SIG-M5 treated with dmso at 0.1 percent for 504 hours (cell line): ENCODE data around the gene F2RL3.

Experiments used
- DNase-seq: peaks from one replicate; lab custom pipeline; 2025; ENCODE audit not compliant: unreplicated experiment; lab: John Stamatoyannopoulos, UW

The F2RL3 gene

DNA sequence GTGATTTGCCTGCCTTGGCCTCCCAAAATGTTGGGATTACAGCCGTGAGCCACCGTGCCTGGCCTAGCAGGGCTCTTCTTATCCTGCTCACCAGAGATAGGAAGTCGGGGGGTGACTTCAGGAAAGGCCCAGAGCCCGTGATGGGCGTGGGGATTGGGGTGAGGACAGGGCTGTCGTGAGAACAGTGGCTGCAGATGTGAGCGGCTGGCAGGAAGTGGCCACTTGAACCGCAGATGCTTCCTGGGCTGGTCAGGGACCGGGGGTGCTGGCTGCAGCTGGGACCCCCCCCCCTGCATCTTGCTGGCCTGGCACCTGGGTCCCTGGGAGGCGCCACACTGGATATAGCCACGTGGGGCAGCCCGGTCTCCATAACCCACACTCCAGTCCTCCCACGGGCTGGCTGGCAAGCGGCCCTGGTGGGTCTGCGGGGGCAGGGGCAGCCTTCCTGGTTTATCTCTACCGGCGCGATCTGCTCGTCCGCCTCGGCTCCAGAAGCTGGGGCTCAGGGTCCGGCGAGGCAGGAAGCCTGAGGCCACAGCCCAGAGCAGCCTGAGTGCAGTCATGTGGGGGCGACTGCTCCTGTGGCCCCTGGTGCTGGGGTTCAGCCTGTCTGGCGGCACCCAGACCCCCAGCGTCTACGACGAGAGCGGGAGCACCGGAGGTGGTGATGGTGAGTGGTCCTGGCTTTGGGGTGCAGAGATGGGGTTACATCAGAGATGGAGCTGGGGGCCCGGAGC is at the start of gene F2RL3:
F2RL3 (plus strand) TSS at position 371 of the 737 bp plus-strand sequence; CDS start at position 562, 191 bp downstream.
- DNase-seq, result no peak

DNA sequence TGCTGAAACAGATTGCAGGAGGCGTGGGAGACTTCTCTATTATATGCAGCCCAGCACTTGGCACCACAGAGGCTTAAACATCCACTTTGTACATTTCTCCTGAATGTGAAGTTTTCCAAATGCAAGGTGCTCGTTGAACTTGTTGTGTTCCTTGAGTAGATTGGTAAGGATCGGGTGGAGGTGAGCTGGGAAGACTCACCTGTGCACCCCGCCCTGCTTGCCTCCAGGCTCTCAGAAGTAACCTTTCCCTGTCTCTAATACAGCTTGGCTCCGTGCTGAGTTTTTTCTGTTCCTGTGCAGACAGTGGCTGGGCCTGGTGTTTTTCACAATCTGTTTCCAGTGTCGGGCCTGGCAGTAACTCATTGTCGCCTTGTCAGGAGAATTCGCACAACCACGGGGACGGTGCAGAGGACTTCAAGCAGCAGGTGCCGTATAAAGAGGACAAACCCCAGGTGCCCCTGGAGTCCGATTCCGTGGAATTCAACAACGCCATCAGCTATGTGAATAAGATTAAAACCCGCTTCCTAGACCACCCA is 47.3 kb upstream of the F2RL3 start:
- DNase-seq, result no peak

DNA sequence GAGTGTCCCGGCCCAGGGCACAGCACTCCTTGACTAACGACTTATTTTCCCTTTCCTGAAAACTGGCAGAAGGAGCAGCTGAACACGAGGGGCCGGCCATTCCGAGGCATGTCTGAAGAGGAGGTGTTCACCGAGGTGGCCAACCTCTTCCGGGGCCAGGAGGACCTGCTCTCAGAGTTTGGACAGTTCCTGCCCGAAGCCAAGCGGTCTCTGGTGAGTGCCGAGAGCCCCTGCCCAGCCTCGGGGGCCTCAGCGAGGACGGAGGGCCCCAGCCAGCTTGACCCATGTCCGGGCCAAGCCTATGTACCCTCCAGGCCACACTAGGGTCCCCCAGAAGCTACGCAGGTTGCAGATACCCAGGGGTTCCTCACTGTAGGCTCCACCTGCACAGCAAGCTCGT is 41.9 kb upstream of the F2RL3 start:
- DNase-seq, result no peak

DNA sequence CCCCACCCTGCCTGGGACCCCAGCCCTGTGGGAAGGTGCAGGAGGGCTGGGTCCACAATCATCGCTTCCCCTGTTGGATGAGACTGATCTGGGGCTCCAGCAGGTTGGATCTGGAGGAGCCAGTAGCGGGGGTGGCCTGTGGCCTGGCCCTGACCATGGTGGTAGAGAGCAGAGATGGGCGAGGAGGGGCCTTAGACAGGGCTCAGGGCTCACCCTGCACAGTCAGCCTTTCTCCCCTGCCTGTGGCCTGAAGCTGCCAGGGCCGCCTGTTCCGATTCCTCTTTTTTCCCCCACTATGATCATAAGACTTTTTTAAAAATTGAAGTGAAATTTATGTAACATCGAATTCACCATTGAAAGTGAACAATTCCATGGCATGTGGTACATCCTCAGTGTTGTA is 41.4 kb upstream of the F2RL3 start:
- DNase-seq, result no peak

DNA sequence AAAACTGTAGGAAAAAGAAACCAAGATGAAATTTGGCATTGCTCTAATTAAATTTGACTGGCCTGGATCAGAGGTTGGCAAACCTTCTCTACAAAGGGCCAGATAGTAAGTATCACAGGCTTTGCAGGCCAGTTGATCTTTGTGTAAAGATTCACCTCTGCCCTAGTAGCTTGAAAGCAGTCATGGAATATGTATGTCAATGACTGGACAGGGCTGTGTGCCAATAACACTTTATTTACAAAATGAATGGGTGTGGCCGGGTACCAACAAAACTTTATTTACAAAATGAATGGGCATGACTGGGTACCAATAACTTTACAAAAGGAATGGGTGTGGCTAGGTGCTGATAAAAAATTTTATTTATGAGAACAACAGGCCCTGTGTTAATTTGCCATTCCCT is 39.6 kb upstream of the F2RL3 start:
- DNase-seq, result no peak

DNA sequence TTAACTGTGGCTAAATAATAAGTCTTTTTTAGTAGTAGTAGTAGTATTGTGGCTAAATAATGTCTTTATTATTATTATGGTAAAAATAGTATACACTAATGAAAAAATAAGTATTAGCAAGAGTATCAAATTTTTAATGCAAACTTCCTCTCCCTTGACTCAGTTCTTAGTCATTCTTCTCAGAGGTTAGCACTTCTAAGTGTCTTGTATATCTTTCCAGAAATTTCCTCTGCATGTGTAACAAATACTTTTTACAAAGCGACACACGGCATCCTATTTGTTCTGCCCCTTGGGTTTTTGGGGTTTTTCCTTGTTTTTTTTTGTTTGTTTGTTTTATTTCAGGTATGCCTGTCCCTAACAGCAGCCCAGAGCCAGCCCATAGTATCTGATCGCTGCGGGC is 38.7 kb upstream of the F2RL3 start:
- no peak for DNase-seq

DNA sequence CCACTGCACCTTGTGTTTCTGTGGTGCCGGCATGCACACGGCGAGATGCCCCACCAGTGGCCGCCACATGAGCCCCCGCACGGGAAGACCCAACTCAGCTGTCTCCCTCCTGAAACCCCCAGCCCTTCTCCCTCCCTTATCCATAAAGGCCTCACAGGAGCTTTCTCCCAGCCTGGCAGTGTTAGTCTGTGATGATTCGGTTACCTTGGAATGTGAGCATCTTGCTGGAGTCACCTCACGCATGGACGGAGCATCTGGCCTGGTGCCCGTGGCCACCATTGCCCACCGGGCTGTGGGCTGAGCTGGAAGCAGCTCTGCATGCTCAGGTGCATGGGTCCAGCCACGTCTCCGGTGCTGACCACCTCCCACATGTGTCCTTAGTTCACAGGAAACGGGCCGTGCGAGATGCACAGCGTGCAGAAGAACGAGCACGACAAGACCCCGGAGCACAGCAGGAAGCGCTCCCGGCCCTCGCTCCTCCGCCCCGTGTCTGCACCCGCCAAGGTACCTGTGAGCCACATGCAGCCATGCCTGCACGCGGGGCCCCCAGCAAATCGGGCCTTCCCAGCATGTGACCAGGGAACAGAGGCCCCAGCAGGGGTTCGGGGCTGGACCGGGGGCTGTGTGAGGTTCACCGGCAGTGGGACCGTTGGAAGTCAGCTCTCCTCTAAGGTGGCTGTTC is 37.6 kb upstream of the F2RL3 start:
- DNase-seq, result no peak

DNA sequence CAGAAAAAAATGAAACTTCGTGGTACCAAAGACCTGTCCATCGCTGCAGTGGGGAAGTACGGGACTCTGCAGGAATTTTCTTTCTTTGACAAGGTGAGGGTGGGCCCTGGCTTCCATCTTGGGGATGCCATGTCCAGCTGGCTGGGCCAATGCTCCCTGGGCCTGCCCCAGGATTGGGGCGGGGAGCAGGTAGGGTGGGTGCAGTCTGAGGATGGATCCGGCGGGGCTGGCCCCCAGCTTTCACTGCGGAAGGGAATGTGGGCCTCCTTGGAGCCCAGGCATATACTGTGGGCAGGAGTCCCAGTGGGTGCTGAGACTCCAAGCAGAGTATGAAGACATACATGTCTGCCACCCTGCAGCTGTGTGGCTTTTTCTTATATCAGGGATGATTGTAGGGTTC is 35.7 kb upstream of the F2RL3 start:
- DNase-seq, result no peak

DNA sequence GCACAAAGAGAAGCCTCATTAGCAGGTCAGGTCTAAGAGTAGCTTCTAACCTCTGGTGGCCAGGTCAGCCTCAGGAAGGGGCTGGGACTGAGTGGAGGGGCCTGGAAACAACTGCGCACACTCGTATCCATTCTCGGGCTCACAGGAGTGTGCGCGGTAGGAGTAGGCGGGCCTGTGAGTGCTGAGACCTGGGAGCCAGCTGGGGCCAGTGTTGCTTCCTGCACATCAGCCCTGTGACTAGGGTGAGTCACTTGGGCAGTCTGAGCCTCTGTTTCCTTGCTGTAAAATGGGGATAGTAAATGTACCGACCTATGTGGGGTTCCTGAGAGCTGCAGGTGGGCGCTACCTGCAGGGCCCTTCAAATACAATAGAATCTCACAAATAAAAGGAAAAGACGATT is 32.7 kb upstream of the F2RL3 start:
- DNase-seq, result no peak

DNA sequence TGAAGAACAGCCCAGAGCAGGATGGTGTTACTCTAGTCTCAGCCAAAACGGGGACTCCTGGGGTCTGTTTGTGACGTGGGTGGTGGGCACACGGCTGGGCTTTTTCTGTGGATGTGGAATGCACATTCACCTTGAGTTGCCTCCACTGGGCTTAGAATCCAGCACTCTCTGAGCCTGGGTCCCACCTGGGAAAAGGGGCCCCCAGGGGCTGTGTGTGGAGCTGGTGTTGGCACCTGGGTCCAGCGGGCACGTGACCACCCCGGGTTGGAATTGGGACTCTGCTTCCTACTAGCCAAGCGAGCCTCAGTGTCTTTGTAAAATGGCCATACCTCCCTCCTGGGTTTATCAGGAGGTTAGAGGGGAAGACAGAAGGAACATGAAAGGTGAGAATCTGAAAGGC is 29.2 kb upstream of the F2RL3 start:
- no peak for DNase-seq

DNA sequence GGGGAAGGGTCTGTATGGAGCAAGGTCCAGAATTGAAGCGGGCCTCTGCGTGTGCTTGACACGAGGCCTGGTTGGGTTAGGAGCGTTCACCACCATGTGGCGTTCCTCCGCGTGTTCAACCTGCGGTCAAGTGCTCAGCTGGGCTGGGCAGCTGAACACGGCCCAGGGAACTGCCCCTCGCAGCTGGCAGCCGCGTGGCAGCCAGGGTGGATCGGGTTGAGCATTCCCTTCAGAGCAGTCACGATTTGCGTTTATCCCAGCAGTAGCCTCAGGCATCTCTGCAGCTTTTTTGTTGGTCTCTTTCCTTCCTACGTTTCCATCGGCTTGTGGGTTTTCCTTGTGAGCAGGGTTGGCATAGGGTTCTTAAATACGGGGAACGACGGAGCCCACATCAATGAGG is 28.7 kb upstream of the F2RL3 start:
- DNase-seq, result no peak

DNA sequence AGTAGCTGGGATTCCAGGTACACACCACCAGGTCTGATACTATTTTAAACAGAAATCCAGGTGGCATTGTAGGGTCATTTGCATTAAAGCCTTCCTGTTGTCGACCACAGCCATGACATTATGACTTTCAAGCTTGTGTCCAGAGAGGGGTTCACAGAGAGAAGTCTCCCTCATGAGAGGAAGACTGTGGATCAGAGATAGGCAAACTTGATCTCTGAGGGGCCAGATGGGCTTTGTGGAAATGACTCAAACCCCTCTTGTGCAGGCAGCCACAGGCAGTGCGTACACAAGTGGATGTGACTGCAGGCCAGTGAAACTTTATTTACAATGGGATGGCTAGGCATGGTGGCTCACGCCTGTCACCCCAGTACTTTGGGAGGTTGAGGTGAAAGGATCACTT is 27.8 kb upstream of the F2RL3 start:
- DNase-seq, result no peak

DNA sequence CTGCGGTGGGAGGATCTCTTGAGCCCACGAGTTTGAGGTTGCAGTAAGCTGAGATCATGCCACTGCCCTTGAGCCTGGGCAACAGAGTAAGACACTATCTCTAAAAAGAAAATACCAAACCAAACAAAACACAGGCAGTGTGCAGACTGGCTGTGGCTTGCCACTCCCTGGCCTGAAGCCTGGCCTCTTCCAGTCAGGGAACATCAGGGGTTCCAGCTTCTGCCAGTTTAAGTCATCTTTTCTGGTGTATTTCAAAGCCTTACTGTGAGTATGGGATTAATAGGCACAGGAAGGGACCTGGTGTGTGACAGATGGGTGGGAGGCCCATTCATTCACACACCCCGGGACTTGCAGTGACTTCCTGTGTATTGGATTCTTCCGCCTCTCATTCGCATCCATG is 27.0 kb upstream of the F2RL3 start:
- DNase-seq, result no peak

DNA sequence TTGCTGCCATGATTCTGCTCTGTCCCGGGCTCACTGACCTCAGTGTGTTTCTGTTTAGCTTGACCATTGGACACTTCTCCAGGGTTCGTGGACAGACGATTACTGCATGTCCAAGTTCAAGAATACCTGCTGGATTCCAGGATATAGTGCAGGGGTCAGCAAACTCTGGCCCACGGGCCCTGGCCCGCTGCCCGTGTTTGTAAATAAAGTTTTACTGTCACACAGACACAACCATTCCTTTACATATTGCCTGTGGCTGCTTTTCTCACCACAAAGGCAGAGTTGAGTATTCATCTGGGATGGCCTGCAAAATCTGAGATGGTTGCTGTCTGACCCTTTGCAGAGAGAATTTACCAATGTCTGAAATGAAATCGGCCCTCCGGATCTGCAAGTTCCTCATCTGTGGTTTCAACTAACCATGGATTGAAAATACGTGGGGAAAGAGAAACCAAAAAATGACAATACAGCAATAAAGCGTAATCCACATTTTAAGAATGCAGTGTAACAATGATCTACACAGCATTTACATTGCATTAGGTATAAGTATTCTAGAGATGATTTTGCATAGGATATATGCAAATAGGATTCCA is 25.9 kb upstream of the F2RL3 start:
- peak; percentile 4 for DNase-seq

DNA sequence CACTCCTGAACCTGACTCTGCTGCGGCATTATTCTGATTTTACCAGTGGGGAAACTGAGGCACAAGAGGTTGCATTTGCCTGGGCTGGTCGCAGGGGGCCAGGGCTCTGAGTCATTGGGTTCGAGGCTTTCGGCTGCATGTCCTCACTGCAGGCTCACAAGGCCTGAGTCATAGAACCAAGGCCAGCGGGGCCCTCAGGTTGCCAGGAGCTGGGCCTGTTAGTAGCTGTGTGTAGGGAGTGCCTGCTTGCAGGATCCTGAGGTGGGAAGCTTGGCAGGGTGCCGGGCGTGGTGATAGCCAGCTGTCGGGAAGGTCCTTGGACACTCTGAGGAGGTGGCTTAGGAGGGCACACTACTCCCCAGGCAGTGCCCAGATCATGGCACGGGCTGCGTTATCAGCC is 21.6 kb upstream of the F2RL3 start:
- DNase-seq, result no peak

DNA sequence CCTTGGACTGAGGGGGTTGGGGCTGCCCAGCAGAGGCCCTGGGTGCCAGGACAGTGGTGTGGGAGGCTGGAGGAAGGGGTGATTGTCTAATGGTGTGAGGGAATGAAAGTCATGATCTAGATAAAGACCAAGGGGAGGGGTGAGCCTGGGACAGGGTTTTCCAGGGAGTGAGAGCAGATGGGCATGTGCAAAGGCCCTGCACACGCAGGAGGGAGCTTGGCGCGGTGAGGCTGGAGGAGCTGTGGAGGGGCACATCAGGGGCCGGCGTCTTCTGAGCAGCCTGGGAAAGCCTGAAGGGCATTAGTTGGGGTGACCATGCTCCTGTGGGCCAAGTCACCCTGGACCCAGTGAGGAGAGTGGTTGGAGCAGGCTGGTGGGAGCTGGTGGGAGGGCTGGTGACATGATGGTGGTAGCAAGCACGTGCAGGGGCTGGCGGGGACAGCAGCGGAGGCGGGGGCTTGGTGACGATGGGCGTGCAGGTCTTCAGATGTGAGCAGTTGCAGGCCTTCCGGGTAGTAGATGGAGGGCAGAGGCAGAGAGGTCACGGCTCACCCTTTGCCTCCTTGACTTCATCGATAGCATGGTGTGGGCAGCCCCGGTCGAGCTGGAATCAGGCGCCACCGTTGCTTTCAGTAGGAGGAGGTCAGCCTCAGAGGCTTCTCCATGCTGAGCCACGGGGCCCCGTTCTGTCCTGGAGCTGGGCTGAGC is 20.2 kb upstream of the F2RL3 start:
- no peak for DNase-seq

DNA sequence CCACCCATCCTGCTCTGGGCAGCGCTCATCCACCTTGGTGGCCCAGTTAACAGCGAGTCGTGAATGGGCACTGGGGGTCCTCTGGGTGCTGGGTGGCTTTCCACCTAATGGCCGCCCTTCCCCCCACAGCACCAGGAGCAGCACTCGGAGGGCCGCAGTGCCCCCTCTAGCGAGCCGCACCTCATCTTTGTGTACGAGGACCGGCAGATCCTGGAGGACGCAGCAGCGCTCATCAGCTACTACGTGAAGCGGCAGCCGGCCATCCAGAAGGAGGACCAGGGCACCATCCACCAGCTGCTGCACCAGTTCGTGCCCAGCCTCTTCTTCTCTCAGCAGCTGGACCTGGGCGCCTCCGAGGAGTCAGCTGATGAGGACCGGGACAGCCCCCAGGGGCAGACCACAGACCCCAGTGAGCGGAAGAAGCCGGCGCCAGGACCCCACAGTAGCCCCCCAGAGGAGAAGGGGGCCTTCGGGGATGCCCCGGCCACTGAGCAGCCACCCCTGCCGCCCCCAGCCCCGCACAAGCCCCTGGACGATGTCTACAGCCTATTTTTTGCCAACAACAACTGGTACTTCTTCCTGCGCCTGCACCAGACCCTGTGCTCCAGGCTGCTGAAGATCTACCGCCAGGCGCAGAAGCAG is 19.3 kb upstream of the F2RL3 start:
- no peak for DNase-seq

DNA sequence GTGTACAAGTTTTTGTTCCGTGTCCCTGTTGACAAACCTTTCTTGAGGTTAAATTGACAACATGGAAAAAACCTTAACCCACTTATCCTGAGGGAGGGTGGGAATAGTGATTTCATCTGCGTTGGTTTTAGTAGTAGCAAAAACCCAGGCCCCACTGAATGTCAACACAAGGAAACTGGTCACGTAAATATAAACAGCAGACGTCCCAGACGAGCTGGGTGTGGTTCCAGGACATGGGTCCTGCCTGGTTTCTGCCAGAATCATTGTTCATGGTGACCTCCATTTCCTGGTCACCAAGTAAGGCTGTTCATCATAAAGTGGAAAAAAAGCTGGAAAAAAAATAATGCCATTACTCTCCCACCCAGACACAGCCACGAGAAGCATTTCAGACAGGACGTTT is 16.9 kb upstream of the F2RL3 start:
- DNase-seq, result no peak

DNA sequence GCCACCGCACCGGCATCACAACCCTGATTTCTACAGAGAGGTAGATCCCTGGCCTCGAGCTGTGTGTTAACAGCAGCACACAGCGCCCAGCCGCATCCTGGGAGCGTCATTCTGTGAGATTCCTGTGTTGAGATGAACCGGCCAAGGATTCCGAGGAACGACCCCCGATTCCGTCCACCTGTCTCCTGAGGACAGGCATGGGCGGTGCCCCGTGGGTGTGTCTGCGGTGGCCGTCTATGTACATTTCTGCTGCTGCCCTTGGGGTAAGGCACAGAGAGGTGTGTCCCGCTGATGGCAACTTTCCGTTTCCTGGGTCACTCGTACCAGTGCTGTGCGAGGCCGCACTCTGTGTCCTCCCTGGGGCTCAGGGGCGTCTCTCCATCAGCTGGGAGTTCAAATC is 16.1 kb upstream of the F2RL3 start:
- no peak for DNase-seq

DNA sequence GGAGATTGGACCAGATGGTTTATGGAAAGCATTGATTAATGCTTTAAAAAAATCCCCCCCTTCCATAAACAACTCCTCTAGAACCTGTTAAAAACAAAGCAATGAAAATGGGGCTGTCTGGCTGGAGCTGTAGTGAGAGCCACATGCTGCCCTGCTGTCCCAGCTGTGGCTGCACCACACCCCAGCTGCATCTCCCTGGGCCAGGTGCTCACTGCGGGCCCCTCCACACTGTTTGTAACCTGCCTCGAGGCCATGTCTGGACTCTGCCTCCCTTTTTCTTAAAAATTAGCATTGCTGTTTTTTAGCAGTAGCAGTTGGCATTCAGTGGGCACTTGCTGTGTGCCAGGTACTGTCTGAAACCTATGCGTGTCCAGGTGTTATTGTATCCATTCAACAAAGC is 15.2 kb upstream of the F2RL3 start:
- DNase-seq, result no peak
